Endothelial cell of umbilical vein (primary cell): ENCODE measurements around the gene B3GALNT2. TPM values are rescaled to one million over a fixed set of nuclear protein-coding genes. Genes with fewer than 3 reads are reported as not detected.

Experiments used
- BruUV-seq: library from RNA; stranded (reverse); fragments of 400-500 nt; replicated peaks from 2 replicates; lab custom pipeline; 2021; lab: Mats Ljungman, UMichigan
- CTCF ChIA-PET: fragments of 300-600, 350-600 bp; sonication (Branson Sonifier 250); formaldehyde crosslinking; loops from one replicate; lab custom pipeline; 2021; ENCODE audit warnings: antibody characterized with exemption, inconsistent platforms; lab: Charles Lee
- POLR2A ChIA-PET: fragments of 300-600, 350-600 bp; sonication (Branson Sonifier 250); formaldehyde crosslinking; loops from one replicate; lab custom pipeline; 2021; ENCODE audit warnings: antibody characterized with exemption, inconsistent platforms; lab: Charles Lee
- DNase-seq: peaks from one replicate; pipeline ENCODE4 v3.0.0-alpha.2; 2011; ENCODE audit warnings: low read depth, low spot score
- FAIRE-seq: peaks from 2 replicates; lab custom pipeline; 2011; peaks lifted over from hg19 to GRCh38; lab: Jason Lieb, UNC
- H2AFZ ChIP-seq: 2 replicates; pipeline ENCODE4 v1.6.0; 2012; ENCODE audit warnings: low read depth, low read length, control low read depth, inconsistent platforms
- H3K27ac ChIP-seq: 2 replicates; pipeline ENCODE4 v1.5.1; 2011; ENCODE audit warnings: low read depth, mild to moderate bottlenecking, control low read depth, low read length, moderate library complexity; ENCODE audit not compliant: insufficient read depth
- H3K27me3 ChIP-seq, 2 experiments: 2 replicates each; pipeline versions ENCODE4 v1.6.0 to v1.6.1; 2011; ENCODE audit warnings: low read length in 2 of 2, mixed read lengths in 1 of 2; ENCODE audit not compliant: control insufficient read depth in 2 of 2, insufficient read depth in 2 of 2
- H3K36me3 ChIP-seq, 2 experiments: 2 replicates in 1 of 2; 3 replicates in 1 of 2; pipeline ENCODE4 v1.5.1; 2011; ENCODE audit warnings: low read length in 2 of 2, mild to moderate bottlenecking in 1 of 2, moderate library complexity in 1 of 2; ENCODE audit not compliant: control insufficient read depth in 2 of 2, insufficient read depth in 2 of 2; ENCODE audit errors: extremely low read depth in 1 of 2
- H3K4me1 ChIP-seq: 3 replicates; pipeline ENCODE4 v1.5.1; 2011; ENCODE audit warnings: mild to moderate bottlenecking, low read length; ENCODE audit not compliant: control insufficient read depth, insufficient read depth; ENCODE audit errors: extremely low read depth
- H3K4me2 ChIP-seq: 2 replicates; pipeline ENCODE4 v1.6.1; 2011; ENCODE audit warnings: low read length, control low read depth, mixed read lengths; ENCODE audit not compliant: insufficient read depth
- H3K4me3 ChIP-seq, 3 experiments: fragments of 200-600 bp in 1 of 3; sonication (generic), shearing (Covaris generic) in 1 of 3; replicated peaks in 1 of 3; 2 replicates each; pipeline ENCODE4 v1.5.1; 2011 to 2016; ENCODE audit warnings: control low read depth in 3 of 3, low read length in 3 of 3, mild to moderate bottlenecking in 2 of 3, inconsistent platforms in 1 of 3, low read depth in 1 of 3, moderate library complexity in 1 of 3; ENCODE audit not compliant: insufficient read depth in 1 of 3
- H3K79me2 ChIP-seq: 2 replicates; pipeline ENCODE4 v1.6.0; 2012; ENCODE audit warnings: low read length, inconsistent platforms; ENCODE audit not compliant: control insufficient read depth, insufficient read depth
- H3K9ac ChIP-seq: replicated peaks from 2 replicates; pipeline ENCODE3; 2011; ENCODE audit warnings: low read length, control low read depth; ENCODE audit not compliant: insufficient read depth; ENCODE audit errors: extremely low read depth
- H3K9me1 ChIP-seq: replicated peaks from 3 replicates; pipeline ENCODE4 v1.6.0; 2011; ENCODE audit warnings: mild to moderate bottlenecking, low read length; ENCODE audit not compliant: control insufficient read depth, insufficient read depth; ENCODE audit errors: extremely low read depth
- H3K9me3 ChIP-seq: replicated peaks from 2 replicates; pipeline ENCODE4 v1.5.1; 2012; ENCODE audit warnings: low read length, inconsistent platforms; ENCODE audit not compliant: control insufficient read depth, insufficient read depth
- H4K20me1 ChIP-seq: replicated peaks from 2 replicates; pipeline ENCODE3; 2011; ENCODE audit warnings: mild to moderate bottlenecking, low read length; ENCODE audit not compliant: control insufficient read depth, insufficient read depth; ENCODE audit errors: extremely low read depth
- CTCF ChIP-seq, 2 donors: IDR thresholded peaks; 1 replicate in 1 of 2; 2 replicates in 1 of 2; pipeline ENCODE4 v1.5.1; 2011; ENCODE audit warnings: low read length in 2 of 2, mild to moderate bottlenecking in 2 of 2, moderate library complexity in 2 of 2, control low read depth in 1 of 2, inconsistent platforms in 1 of 2, low read depth in 1 of 2; ENCODE audit not compliant: insufficient read depth in 1 of 2; ENCODE audit errors: extremely low read depth in 1 of 2
- EZH2 ChIP-seq: IDR thresholded peaks from 2 replicates; pipeline ENCODE4 v1.6.1; 2012; ENCODE audit warnings: borderline replicate concordance, low read depth, mild to moderate bottlenecking, moderate library complexity, low read length, inconsistent platforms; ENCODE audit not compliant: severe bottlenecking
- FOS ChIP-seq: IDR thresholded peaks from 2 replicates; pipeline ENCODE4 v1.6.1; 2011; ENCODE audit warnings: mild to moderate bottlenecking, low read length, moderate library complexity, borderline replicate concordance; ENCODE audit not compliant: insufficient read depth
- GATA2 ChIP-seq: IDR thresholded peaks from 2 replicates; pipeline ENCODE4 v1.7.0; 2011; ENCODE audit warnings: low read depth, mild to moderate bottlenecking, moderate library complexity, mixed read lengths, low read length; ENCODE audit not compliant: insufficient read length, insufficient read depth
- JUN ChIP-seq: IDR thresholded peaks from 2 replicates; pipeline ENCODE4 v1.6.1; 2011; ENCODE audit warnings: borderline replicate concordance, low read depth; ENCODE audit not compliant: insufficient read length, insufficient read depth
- MAX ChIP-seq: IDR thresholded peaks from 2 replicates; pipeline ENCODE4 v1.6.1; 2011; ENCODE audit not compliant: insufficient read depth, insufficient read length
- MYC ChIP-seq: IDR thresholded peaks from one replicate; pipeline ENCODE4 v1.6.1; 2011; ENCODE audit warnings: mild to moderate bottlenecking, low read depth, low read length
- POLR2A ChIP-seq: IDR thresholded peaks from 2 replicates; pipeline ENCODE4 v1.6.1; 2012; ENCODE audit warnings: low read depth, mild to moderate bottlenecking, control low read depth, low read length
- POLR2AphosphoS5 ChIP-seq: IDR thresholded peaks from 2 replicates; pipeline ENCODE4 v1.6.1; 2012; ENCODE audit warnings: low read depth, mild to moderate bottlenecking, control low read depth, low read length, moderate library complexity; ENCODE audit not compliant: insufficient read depth
- dilution Hi-C: fragments of 300-500 bp; cut with MboI; formaldehyde crosslinking; loops from one replicate; pipeline ENCODE4 v1.15.0; 2019; ENCODE audit warnings: low sequenced_read_pairs; ENCODE audit not compliant: extremely low pct_ligation_motif_present
- intact Hi-C: fragments of 100-400 bp; cut with micrococcal nuclease; formaldehyde crosslinking; loops from one replicate; pipeline ENCODE4 v1.10.0; 2022
- polyA plus RNA-seq, 4 experiments: library from polyadenylated mRNA; depleted of rRNA in 3 of 4; stranded (reverse) in 3 of 4; unstranded in 1 of 4; fragments of >200 nt; gene quantifications; 2 replicates each; pipeline versions ENCODE4 v1.2.1 to v1.2.3, GENCODE V29; 2011 to 2012; ENCODE audit warnings: missing spikeins in 1 of 4
- total RNA-seq: library from RNA; stranded (reverse); gene quantifications from 2 replicates; pipeline ENCODE4 v1.2.3, GENCODE V29; 2021

Gene B3GALNT2
- total and polyA plus RNA-seq, 2 donors (not counting 3 experiments of a cell fraction or from before 2014, with no cell fraction given): 12.0 to 32.2 TPM

GRCh38 chr1:235424092-235424491 is 80.2 kb downstream of the B3GALNT2 start:
- Histone ChIP-seq H3K79me2 (no peaks in the 10 kb centered on the region), H3K27me3 (no peaks in the 10 kb centered on the region), H3K9me3 (no peaks in the 10 kb centered on the region), H3K27ac (no peak overlapping the region), H3K9ac (no peak overlapping the region), H3K4me3 (no peak overlapping the region), H3K4me1 (no peaks in the 10 kb centered on the region), H2AFZ (no peak overlapping the region), H3K36me3 (no peaks in the 10 kb centered on the region), H4K20me1 (no peaks in the 10 kb centered on the region), H3K9me1 (no peaks in the 10 kb centered on the region), H3K4me2 (no peak overlapping the region)
- no peak for FAIRE-seq
- intact Hi-C loops (no loop called here), dilution Hi-C loops (no loop called here)
- CTCF ChIA-PET: interaction anchor here (1.1 to 1.4 kb wide), 2 partner anchors 9 to 165 kb away, joined by 3 to 5 read pairs; no protein-coding TSS in a partner anchor
- DNase-seq: no peak
- POLR2A ChIA-PET: no interaction called here
- BruUV-seq: no TSS peak
- TF ChIP-seq MAX (no peak), FOS (no peak), POLR2A (no peak), CTCF (IDR thresholded peaks at IDR 0.05; ENCODE audit: extremely low read depth in 1 of 2, insufficient read depth in 1 of 2, low read depth in 1 of 2, low read length in 2 of 2) (no peak), GATA2 (no peak), POLR2AphosphoS5 (no peak), EZH2 (no peak), MYC (no peak), JUN (no peak)
